ENCODE data around the gene DCAF5. TPM values are rescaled to one million over a fixed set of nuclear protein-coding genes. Genes with fewer than 3 reads are reported as not detected.

DCAF5 gene
- total and polyA plus RNA-seq, 2 of the 13 experiments (the other 11 are each of a cell fraction or from before 2014, with no cell fraction given) = 13.4 to 31.6 TPM

GRCh38 chr14:69013943-69014782 is 138.8 kb downstream of the DCAF5 start (continued):
- TF ChIP-seq SP5 (CRISPR knock-in tag; IDR thresholded peaks at IDR 0.05; ENCODE audit: borderline replicate concordance, low read depth) (peak; percentile 81), ZNF350 (CRISPR knock-in tag; IDR thresholded peaks at IDR 0.05; ENCODE audit: borderline replicate concordance, low read depth) (peak; percentile 20; the same call in 1 of the 2 replicates), ZNF281 (CRISPR knock-in tag; IDR thresholded peaks at IDR 0.05; ENCODE audit: borderline replicate concordance) (peak; percentile 67; the same call in 1 of the 2 replicates), ZNF788 (CRISPR knock-in tag; IDR thresholded peaks at IDR 0.05; ENCODE audit: borderline replicate concordance) (0 out of 2 replicates have a peak, but pooled peaks have one; percentile 24), FOXA3 (CRISPR knock-in tag; IDR thresholded peaks at IDR 0.05) (peak; percentile 64), ATF7 (IDR thresholded peaks at IDR 0.05) (no peak), ATF7 (CRISPR knock-in tag; IDR thresholded peaks at IDR 0.05) (0 out of 2 replicates have a peak, but pooled peaks have one; percentile 49), ZNF850 (CRISPR knock-in tag; conservative IDR thresholded peaks at IDR 0.05) (no peak), CEBPG (CRISPR knock-in tag; IDR thresholded peaks at IDR 0.05) (peak; percentile 77), UBTF (CRISPR knock-in tag; IDR thresholded peaks at IDR 0.05) (peak; percentile 39; the same call in 1 of the 2 replicates), SAP130 (CRISPR knock-in tag; IDR thresholded peaks at IDR 0.05; ENCODE audit: low read depth) (peak; percentile 48), SOX6 (IDR thresholded peaks at IDR 0.05) (no peak), SOX6 (CRISPR knock-in tag; IDR thresholded peaks at IDR 0.05) (peak; percentile 52), EEA1 (CRISPR knock-in tag; IDR thresholded peaks at IDR 0.05; ENCODE audit: borderline replicate concordance) (no peak), NR2C2 (CRISPR knock-in tag; IDR thresholded peaks at IDR 0.05; ENCODE audit: borderline replicate concordance) (0 out of 2 replicates have a peak, but pooled peaks have one; percentile 28), CEBPB (IDR thresholded peaks at IDR 0.05; ENCODE audit: borderline replicate concordance, low read depth, low read length) (peak; percentile 71), ZNF230 (CRISPR knock-in tag; IDR thresholded peaks at IDR 0.05) (0 out of 2 replicates have a peak, but pooled peaks have one; percentile 67), YY1 (IDR thresholded peaks at IDR 0.05; ENCODE audit: insufficient read depth, insufficient replicate concordance, low read depth, low read length) (no peak), SOX13 (IDR thresholded peaks at IDR 0.05) (no peak), SOX13 (CRISPR knock-in tag; conservative IDR thresholded peaks at IDR 0.05 in 1 of 2, IDR thresholded peaks at IDR 0.05 in 1 of 2) (peak in 1 of 2 experiments; percentile 44; a peak in 2 of 4 replicates)
- TF ChIP-seq, protein P1, sequence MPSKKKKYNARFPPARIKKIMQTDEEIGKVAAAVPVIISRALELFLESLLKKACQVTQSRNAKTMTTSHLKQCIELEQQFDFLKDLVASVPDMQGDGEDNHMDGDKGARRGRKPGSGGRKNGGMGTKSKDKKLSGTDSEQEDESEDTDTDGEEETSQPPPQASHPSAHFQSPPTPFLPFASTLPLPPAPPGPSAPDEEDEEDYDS (CRISPR knock-in tag; IDR thresholded peaks at IDR 0.05) = peak; percentile 22; the same call in 1 of the 2 replicates
- TF ChIP-seq, protein P2, sequence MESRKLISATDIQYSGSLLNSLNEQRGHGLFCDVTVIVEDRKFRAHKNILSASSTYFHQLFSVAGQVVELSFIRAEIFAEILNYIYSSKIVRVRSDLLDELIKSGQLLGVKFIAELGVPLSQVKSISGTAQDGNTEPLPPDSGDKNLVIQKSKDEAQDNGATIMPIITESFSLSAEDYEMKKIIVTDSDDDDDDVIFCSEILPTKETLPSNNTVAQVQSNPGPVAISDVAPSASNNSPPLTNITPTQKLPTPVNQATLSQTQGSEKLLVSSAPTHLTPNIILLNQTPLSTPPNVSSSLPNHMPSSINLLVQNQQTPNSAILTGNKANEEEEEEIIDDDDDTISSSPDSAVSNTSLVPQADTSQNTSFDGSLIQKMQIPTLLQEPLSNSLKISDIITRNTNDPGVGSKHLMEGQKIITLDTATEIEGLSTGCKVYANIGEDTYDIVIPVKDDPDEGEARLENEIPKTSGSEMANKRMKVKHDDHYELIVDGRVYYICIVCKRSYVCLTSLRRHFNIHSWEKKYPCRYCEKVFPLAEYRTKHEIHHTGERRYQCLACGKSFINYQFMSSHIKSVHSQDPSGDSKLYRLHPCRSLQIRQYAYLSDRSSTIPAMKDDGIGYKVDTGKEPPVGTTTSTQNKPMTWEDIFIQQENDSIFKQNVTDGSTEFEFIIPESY (CRISPR knock-in tag; IDR thresholded peaks at IDR 0.05) = no peak

Data from HepG2 (cell line).